ENCODE results near the gene DNAJA3. TPM values are rescaled to one million over a fixed set of nuclear protein-coding genes. Genes with fewer than 3 reads are reported as not detected.
A peak's percentile ranks its signal among the peaks of the same experiment; 100 is the strongest.

Gene DNAJA3
- total RNA-seq, 1 experiment from 2014 or later, result 93.1 TPM

- Mint-ChIP-seq H3K36me3 (ENCODE audit: insufficient read depth, unreplicated experiment) (peaks cover 81% of the 10 kb centered on the region), H3K27ac (ENCODE audit: unreplicated experiment) (no peak overlapping the region), H3K4me3 (ENCODE audit: low read depth, unreplicated experiment) (no peak overlapping the region), H3K4me1 (ENCODE audit: low read depth, unreplicated experiment) (peaks cover 24% of the 10 kb centered on the region), H3K27me3 (ENCODE audit: unreplicated experiment) (no peaks in the 10 kb centered on the region), H3K9me3 (ENCODE audit: low read depth, unreplicated experiment) (no peaks in the 10 kb centered on the region)
- TF ChIP-seq CTCF (IDR thresholded peaks at IDR 0.05; ENCODE audit: unreplicated experiment), result no peak
- DNase-seq, result no peak
- CTCF ChIA-PET, result no interaction called here
- intact Hi-C loops (cut with micrococcal nuclease; ENCODE audit: unreplicated experiment), result no loop called here
- BruUV-seq (replicated peaks), result no TSS peak
Measured at GRCh38 chr16:4381072-4381934, 44.4 kb upstream of the DNAJA3 start.

GRCh38 chr16:4381935-4382794 is 43.5 kb upstream of the DNAJA3 start:
- H3K4me1 Mint-ChIP-seq (ENCODE audit: low read depth, unreplicated experiment), result peaks cover 17% of the 10 kb centered on the region
- no TSS peak for BruUV-seq (replicated peaks)
- intact Hi-C loops (cut with micrococcal nuclease; ENCODE audit: unreplicated experiment), result no loop called here
- no peaks in the 10 kb centered on the region for H3K9me3 Mint-ChIP-seq (ENCODE audit: low read depth, unreplicated experiment)
- H3K27ac Mint-ChIP-seq (ENCODE audit: unreplicated experiment), result no peak overlapping the region
- CTCF ChIA-PET, result no interaction called here
- H3K4me3 Mint-ChIP-seq (ENCODE audit: low read depth, unreplicated experiment), result no peak overlapping the region
- H3K36me3 Mint-ChIP-seq (ENCODE audit: insufficient read depth, unreplicated experiment), result peaks cover 82% of the 10 kb centered on the region
- DNase-seq, result no peak
- no peaks in the 10 kb centered on the region for H3K27me3 Mint-ChIP-seq (ENCODE audit: unreplicated experiment)
- TF ChIP-seq CTCF (IDR thresholded peaks at IDR 0.05; ENCODE audit: unreplicated experiment), result no peak

DNA sequence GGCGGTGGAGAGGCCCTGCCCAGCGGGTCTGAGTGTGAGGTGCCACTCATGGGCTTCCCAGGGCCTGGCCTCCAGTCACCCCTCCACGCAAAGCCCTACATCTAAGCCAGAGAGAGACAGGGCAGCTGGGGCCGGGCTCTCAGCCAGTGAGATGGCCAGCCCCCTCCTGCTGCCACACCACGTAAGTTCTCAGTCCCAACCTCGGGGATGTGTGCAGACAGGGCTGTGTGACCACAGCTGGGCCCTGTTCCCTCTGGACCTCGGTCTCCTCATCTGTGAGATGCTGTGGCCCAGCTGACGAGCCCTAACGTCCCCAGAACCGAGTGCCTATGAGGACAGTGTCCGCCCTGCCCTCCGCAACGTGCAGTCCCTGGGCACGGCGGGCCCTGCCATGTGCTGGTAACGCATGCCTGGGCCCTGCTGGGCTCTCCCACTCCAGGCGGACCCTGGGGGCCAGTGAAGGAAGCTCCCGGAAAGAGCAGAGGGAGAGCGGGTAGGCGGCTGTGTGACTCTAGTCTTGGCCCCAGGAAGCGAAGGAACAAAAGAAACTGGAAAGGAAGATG is 42.8 kb upstream of the DNAJA3 start:
- peak overlapping the region; percentile 27 for H3K27ac Mint-ChIP-seq (ENCODE audit: unreplicated experiment)
- no peak for DNase-seq
- CTCF ChIA-PET, result no interaction called here
- peaks cover 11% of the 10 kb centered on the region for H3K4me1 Mint-ChIP-seq (ENCODE audit: low read depth, unreplicated experiment)
- TSS peak; percentile 12 for BruUV-seq (replicated peaks)
- intact Hi-C loops (cut with micrococcal nuclease; ENCODE audit: unreplicated experiment), result no loop called here
- H3K4me3 Mint-ChIP-seq (ENCODE audit: low read depth, unreplicated experiment), result no peak overlapping the region
- TF ChIP-seq CTCF (IDR thresholded peaks at IDR 0.05; ENCODE audit: unreplicated experiment), result no peak
- H3K36me3 Mint-ChIP-seq (ENCODE audit: insufficient read depth, unreplicated experiment), result peaks cover 87% of the 10 kb centered on the region
- no peaks in the 10 kb centered on the region for H3K9me3 Mint-ChIP-seq (ENCODE audit: low read depth, unreplicated experiment)
- no peaks in the 10 kb centered on the region for H3K27me3 Mint-ChIP-seq (ENCODE audit: unreplicated experiment)

GRCh38 chr16:4383591-4384444 is 41.9 kb upstream of the DNAJA3 start:
- Mint-ChIP-seq H3K27ac (ENCODE audit: unreplicated experiment) (peak overlapping the region; percentile 27), H3K4me1 (ENCODE audit: low read depth, unreplicated experiment) (peaks cover 2% of the 10 kb centered on the region), H3K4me3 (ENCODE audit: low read depth, unreplicated experiment) (no peak overlapping the region), H3K36me3 (ENCODE audit: insufficient read depth, unreplicated experiment) (peaks cover 80% of the 10 kb centered on the region), H3K27me3 (ENCODE audit: unreplicated experiment) (no peaks in the 10 kb centered on the region), H3K9me3 (ENCODE audit: low read depth, unreplicated experiment) (no peaks in the 10 kb centered on the region)
- intact Hi-C loops (cut with micrococcal nuclease; ENCODE audit: unreplicated experiment), result no loop called here
- no peak for DNase-seq
- CTCF ChIA-PET, result no interaction called here
- BruUV-seq (replicated peaks), result no TSS peak
- TF ChIP-seq CTCF (IDR thresholded peaks at IDR 0.05; ENCODE audit: unreplicated experiment), result no peak
